Hematopoietic multipotent progenitor cell treated with erythropoietin and hydrocortisone succinate and interleukin-3 and kit ligand, for 15 days (in vitro differentiated cells): Measurements from ENCODE around the gene F11.
A peak's percentile ranks its signal among the peaks of the same experiment; 100 is the strongest.
"Not testable (repeated sequence)": the region's sequence is repeated elsewhere in the genome, so short reads cannot be mapped to it uniquely, and the experiment has no call there.

Experiments
- DNase-seq: peaks from one replicate; pipeline ENCODE4 v3.0.0-alpha.2; 2015; ENCODE audit warnings: low spot score

The F11 gene

DNA sequence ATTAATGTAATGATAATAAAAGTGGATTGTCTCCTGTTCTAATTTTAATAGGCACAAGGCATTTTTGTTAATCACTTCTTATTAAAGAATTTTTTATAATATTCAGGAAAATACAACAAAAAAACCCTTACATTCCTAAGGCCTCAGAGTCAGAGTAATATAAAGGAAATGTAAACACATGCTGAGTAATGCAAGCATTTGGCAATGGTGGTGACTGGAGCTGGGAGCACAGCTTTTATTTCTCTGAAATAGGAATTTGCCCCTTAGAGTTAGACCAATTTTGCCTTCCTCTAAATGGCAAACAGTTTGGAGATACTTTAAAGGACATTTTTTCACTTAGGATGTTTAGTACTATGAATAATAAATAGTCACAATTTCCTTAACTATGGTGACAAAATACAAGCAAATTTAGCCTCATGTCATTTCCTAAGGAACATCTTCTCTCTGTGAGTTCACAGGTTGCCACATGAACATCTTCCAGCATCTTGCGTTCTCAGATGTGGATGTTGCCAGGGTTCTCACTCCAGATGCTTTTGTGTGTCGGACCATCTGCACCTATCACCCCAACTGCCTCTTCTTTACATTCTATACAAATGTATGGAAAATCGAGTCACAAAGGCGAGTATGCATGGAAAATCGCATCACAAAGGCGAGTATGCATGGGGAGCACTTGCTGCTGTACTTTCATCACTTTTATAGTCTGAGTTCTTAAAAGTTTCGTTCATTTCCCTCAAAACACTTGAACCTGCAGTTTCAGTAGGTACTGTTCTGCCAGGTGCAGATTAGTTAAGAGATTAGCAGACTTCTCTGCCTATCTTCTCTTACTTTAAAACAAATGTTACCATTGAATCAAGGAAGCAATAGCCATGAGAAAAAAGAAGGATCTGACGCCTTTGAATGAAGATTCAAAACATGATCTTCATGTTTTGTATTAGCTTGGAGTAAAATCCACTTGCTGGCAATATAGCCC lies 15.9 kb upstream of the F11 start:
- DNase-seq: no peak

DNA sequence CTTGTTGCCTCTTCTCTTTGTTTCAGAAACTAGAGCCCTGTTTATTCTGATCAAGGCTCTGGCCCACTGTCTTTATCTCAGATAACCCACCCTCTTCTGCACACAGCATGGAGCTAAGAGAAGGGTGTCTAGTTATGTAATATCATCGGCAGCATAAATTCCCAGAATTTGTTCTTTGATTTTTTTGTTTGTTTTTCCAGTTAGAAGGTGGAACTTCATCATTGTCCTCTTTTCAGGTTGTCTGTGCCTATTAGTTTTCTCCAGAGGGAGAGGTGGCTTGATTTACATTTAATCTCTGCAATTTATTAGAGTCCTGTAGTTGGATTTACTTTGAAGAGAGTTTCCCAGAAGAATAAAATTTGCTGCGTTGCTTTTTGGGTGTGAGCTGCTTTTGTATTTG lies 15.2 kb upstream of the F11 start:
- no peak for DNase-seq

DNA sequence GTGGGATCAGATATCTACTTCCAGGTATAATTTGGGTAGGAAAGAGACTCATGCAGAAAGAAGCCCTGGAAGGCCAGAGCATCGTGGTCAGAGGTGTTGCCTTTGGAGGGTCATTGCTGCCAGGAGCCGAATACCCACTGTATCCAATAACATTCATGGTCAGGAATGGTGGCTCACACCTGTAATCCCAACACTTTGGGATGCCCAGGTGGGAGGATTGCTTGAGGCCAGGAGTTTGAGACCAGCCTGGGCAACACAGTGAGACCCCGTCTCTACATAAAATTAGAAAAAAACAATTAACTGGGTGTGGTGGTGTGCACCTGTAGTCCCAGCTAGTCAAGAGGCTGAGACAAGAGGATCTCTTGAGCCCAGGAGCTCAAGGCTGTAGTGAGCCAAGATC lies 10.9 kb upstream of the F11 start:
- no peak for DNase-seq

DNA sequence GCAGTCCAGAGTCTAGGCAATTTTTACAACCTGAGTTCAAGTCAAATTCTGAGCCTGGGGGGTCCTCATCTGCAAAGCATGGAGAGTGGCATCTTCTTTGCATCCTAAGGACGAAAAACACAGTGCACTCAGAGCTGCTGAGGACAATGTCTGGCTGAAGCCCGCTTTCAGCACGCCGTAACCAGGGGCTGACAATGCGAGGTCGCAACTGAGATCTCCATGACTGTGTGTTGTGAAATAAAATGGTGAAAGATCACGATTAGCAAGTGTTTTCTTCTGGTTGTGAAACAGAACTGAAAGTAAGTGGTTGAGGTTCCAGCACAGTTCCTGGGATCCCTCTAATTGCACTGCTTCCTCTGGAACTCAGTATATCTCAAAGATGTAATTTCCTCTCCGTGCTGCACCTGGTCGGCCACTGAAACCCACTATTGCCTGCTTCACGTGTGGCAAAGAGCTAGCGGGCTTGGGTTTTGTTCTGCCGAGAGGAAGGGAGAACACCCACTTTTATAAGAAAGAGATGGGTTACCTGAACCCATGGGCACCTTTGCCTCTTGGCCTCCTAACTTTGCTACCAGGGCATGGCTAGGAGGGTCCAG lies 7.7 kb upstream of the F11 start:
- no peak for DNase-seq

DNA sequence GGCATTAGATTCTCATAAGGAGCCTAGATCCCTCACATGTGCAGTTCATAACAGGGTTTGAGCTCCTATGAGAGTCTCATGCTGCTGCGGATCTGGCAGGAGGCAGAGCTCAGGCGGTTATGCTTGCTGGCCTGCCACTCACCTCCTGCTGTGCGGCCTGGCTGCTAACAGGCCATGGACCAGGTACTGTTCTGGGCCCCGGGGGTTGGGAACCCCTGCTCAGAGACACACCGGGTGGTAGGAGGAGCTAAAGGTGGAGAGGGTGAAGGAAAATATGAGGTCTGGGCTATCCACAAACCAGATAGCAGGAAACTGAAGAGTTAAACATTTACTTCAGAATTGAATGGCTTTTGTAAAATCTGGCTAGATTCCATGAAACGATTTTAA lies 5.9 kb upstream of the F11 start:
- DNase-seq: no peak

DNA sequence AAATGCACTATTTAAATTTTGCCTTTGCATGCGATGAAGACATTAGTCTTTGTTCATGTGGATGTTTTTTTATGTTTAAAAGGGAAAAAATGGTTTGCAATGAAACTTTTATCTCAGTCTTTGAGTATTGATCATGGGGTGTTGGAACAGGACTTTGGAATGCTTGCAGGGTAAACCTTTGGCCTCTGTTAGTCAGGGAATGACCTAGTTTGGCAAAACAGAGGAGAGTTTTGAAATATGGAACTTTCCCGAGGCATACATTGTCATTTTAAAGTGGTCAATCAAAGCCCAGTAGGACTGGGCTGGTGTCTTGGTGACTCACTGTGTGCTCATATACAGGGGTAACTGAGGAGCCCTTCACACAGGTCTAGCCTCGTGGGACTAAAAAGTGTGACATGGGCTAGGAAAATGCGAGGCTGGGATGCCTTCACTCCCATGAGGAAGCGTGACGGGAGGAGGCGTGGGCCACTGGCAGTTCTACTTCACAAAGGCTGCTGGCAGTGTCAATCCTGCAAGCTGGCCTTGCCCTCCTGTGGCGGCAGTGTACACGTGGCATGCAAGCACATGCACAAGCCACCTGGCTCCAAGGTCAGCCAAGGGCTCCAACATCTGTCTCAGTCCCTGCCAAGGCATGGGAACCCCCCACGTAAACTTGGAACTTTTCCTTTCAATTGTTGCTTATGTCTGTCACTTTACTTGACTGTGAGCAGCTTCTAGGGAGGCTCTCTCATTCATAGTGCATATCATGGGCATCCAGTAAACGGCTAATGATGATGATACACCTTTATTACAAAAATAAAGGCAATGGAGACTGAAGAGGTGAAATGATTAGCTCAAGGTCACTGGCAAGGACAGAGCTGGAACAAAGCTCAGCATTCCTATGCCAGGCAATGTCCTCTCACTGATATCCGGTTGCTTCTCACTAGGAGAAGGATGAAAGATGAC lies 5.2 kb upstream of the F11 start:
- no peak for DNase-seq

DNA sequence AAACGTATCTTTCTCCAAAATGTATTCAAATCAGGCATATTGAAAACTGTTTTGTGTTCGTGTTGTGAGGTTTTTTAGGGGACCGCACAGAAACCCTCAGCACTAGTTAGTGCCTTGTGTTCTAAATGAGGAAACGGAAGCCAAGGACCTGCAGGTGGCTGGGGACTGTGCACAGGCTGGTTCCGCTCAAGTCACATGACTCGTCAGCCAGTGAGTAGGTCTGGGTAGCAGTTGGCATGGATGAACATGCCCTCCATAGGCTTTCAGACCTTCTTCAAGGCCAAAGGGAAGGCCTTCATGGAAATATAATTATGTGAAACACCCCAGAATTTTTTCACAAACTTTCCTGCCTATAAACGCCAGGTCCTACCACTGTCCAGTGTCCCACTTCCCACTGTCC lies 1.3 kb upstream of the F11 start:
- DNase-seq: no peak

DNA sequence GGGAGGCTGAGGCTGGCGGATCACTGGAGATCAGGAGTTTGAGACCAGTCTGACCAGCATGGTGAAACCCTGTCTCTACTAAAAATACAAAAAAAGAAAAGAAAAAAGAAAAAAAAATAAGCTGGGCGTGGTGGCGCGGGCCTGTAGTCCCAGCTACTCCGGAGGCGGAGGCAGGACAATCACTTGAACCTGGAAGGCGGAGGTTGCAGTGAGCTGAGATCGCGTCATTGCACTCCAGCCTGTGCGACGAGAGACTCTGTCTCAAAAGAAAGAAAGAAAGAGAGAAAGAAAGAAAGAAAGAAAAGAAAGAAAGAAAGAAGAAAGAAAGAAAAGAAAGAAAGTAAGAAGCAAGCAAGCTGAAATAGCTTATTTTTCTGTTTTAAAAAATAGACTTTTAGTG lies 739 bp upstream of the F11 start:
- DNase-seq: not testable (repeated sequence)

DNA sequence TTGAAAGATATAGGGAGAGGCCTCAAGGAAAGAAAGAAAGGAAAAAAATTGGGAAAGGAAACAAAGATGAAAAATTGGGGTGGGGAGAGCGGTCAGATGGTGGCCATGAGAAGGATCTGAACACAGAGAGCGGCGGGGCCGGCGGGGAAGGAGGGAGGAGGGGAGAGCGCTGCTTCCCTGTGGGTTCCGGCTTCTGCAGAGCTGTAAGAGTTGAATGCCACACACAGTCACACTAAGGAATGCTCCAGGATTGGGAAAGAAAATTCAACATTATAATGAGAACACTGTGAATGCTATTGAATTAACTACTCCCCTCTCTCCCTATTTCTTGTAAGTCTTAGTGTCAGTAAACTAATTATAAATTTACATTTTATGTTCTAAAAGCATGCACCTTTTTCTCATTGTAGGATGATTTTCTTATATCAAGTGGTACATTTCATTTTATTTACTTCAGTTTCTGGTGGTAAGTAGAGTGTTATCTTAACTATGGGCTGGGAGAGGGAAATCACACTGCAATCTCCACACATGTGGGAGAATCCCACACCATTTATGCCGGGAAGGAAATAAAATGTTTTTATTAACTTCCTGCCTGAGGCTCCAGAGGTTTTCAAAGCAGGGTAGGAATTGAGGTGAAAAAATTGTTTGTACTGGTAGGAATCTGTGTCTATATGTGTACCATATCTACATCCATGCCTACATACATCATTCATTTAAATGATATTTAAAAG lies 904 bp downstream of the F11 start:
- DNase-seq: no peak

DNA sequence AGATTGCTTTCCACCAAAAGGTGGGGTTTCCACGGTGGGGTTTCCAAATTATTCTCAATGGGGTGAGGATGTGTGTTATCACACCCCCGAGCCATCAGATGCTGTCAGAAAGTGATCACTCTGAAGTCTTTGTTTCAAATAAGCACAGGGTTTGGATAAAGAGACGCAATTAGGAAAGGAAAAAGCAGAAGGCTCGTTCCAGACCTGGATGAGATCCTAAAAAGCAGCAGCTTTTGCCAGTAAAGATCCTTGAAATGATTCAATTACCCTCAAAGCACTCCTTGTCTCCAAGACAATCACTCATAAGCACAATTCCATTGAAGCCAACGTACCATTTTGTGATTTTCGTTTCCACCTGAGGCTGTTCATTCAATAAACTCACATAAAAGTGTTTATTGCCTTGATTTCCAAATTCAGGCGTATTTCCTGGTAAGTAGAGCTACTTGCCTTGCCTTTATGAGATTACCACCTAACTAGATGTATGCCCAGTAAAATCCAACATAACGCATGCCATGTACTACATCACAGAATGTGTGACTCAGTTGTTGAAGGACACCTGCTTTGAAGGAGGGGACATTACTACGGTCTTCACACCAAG lies 5.2 kb downstream of the F11 start:
- DNase-seq: no peak

DNA sequence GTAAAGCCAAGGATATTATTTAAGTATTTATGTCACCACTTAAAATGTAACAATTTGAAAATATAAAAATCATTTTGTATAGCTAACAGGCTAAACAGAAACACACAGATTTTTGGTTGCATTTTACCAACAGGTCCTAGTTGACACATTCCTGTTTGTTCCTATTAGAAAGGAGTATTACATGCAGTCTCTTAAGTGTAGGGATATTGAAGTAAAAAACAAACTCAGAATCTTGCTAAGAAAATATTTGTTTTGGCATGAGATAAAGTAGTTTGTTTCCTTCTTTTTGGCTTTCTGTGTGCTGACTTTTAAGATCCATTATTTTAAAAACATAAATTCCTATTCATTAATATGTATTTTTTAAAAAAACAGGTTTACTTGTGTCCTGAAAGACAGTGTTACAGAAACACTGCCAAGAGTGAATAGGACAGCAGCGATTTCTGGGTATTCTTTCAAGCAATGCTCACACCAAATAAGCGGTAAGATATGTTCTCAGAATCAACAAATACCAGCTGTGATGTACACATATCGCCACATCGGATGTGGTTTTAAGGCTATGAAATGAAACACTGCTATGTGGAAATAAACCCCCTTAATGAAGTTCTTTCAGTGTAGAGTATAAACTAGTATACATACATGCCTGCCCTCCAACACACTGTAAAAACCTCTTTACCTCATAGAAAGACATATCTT lies 6.9 kb downstream of the F11 start:
- DNase-seq: no peak

DNA sequence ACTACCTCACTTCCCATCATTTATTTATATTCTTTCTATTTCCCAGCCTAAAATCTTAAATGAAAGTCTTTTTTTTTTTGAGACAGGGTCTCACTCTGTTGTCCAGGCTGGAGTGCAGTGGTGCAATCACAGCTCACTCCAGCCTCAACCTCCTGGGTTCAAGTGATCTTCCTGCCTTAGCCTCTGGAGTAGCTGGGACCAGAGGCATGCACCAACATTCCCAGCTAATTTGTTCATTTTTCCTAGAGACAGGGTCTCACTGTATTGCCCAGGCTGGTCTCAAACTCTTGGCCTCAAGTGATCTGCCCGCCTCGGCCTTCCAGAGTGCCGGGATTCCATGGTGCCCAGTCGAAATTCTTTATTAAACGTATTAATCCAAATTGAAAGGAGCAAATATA lies 7.4 kb downstream of the F11 start:
- not testable (repeated sequence) for DNase-seq

DNA sequence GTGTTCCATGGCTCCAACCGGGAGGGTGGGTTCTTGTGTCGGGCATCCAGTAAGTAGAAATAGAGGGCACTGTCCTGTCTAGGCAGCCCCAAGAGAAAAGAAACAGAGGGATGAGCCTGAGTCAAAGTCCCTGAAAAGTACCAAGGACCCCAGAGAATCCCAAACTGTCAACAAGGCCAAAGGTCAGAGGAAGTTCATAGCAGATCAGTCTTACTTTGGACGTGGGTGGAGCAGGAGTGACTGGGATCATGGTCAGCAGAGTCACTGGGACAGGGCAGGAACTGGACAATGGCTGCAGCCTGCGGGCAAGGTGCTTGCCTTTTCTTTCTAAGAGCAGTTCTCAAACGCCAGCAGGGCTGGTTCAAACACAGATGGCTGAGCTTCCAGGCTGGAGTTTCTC lies 17.3 kb downstream of the F11 start:
- no peak for DNase-seq

DNA sequence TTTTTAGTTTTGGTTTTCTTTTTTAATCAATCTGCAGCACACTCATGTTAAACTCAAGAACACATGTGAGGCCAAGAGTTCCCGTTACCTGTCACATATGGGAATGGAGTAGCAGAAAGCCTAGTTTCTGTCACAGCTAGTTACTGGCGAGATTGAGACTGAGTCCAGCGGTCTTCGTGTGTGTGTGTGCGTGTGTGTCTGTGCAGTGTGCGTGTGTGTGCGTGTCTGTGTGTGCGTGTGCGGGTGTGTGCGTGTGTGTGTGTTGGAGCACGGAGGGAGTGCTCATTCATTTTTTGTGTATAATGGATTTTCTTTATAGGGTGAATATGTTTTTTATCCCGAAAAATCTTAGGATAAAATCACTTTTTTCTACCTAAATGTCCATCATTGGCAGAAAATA lies 19.2 kb downstream of the F11 start:
- no peak for DNase-seq

DNA sequence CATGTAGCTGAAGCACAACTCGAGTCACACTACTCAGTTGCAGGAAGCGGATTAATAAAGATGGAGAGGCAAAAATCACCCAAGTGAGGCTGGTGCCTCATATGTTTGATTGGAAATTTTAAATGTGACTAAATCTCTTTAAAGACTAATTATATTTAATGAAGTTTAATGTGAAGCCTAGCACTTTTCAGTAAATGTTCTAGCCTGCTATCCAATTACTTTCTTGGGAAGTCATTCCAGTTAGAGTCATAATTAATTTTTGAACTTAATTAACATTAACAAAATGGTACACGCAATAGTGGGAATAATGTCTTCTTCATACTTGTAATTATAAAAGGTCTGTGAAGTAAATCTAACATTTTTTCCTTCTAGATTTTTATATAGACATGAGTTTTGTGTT lies 20.6 kb downstream of the F11 start:
- no peak for DNase-seq

DNA sequence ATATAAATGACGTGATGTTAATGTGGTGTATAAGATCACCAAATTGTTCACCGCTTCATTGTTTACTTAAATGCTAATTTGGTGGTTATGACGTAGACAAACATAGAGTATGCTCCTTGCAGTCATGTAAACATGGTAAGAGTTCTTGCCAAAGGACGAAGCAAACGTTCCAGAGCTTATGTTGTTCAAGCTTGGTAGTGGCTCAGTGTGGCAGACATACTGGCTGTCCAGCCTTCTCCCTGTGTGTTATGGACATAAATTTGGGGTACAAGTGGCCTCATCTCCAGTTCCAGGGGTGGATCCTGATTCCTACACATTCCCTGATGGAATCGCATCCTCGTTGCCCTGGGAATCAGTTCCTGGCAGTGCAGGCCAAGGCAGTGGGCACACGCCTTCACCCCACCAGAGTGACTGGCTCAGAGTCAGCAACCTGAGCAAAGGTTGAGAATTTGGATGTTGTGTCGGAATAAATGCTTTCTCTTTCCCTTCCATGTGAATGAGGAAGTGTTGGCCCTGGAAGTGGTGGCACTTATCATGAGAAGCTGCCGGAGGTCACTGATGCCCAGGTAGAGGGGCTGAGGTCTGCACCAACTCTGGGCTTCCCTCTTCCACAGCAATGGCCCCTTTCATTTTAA lies 25.4 kb downstream of the F11 start:
- DNase-seq: no peak

DNA sequence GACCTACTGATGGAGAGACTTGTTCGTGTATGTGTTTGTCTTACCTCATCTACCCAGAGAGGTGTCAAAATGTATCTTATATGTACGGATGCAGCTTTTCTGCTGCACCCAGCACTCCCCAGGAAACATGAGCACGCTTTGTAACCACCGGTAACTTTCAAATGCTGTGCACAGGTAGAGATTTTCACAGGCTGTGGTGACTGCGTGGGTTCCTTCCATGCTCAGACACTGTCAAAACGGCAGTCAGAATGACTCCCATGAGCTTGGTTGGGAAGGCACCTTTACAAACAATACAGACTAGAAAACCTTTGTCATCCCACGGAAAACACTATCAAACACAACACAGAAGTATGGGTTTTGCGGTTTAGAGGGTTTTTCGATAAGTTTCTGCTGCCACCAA lies 28.2 kb downstream of the F11 start:
- no peak for DNase-seq

DNA sequence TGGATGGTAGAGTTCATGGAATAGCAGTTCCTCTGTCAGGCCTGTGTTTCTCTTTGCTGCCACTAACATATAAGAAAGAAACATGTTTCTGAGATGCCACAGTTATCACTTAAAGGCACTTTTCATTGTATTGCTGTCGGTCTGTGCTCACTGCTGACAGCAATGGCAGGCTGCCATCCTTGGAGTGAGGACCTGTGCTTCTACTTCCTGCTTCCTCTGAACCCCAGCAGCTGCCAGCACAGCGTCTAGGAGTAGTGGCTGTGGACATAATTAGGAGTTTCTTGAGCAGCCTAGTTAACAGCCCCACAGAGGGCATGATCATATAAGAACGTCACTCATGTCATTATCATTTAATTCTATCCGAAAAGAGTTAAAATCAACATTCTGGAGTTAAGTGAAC lies 30.5 kb downstream of the F11 start:
- no peak for DNase-seq

DNA sequence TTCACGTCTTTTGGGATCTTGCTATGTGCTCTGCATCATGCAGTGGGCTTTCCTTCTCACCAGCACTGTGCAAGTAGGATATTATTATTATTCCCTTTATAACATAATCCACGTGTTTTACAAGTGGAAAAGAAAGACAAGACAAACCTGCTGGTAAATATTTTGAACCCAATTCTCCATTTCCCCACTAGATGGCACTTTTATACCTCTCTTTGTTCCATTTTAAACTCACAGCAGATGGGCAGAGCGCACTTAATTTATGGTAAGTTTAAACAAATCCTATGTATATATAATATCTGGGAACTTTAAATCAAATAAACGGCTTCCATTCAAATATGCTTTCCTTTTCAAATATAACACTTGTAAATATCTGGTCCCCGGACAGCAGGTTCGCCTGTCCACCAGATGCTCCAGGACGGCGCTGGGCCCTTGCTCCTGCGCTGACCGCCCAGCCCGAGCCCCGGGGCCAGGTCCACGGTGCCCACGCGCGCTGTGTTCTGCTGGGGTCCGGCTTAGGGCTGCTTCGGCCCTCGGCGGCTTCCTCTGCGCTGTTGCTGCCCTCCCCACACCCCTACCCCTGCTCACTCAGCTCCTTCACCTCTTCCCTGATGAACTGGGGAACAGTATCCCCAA lies 31.1 kb downstream of the F11 start:
- DNase-seq: peak; percentile 7
